SK-N-SH (cell line): ENCODE data around the gene CD3G. TPM values are rescaled to one million over a fixed set of nuclear protein-coding genes. Genes with fewer than 3 reads are reported as not detected.

Experiments used
- CTCF ChIA-PET: fragments of 300-600, 350-600 bp; formaldehyde crosslinking; extraction: SDS; loops from one replicate; lab custom pipeline; 2021; lab: Yijun Ruan, JAX
- POLR2A ChIA-PET: fragments of 350-600 bp; sonication (Branson Sonifier 250); formaldehyde crosslinking; extraction: SDS; loops from one replicate; lab custom pipeline; 2020; ENCODE audit warnings: antibody characterized with exemption, inconsistent platforms; lab: Yijun Ruan, JAX
- DNase-seq: peaks from one replicate; pipeline ENCODE4 v3.0.0; 2012
- H2AFZ ChIP-seq: fragments of 200-600 bp; sonication (generic); 2 replicates; pipeline ENCODE4 v1.8.1; 2016; ENCODE audit warnings: antibody characterized with exemption, mild to moderate bottlenecking, low read depth
- H3F3A ChIP-seq: fragments of 200-600 bp; sonication (generic); replicated peaks from 2 replicates; pipeline ENCODE3; 2016; ENCODE audit warnings: antibody characterized with exemption, mild to moderate bottlenecking; ENCODE audit not compliant: insufficient read depth
- H3K27ac ChIP-seq, 2 experiments: fragments of 200-500 bp in 1 of 2; fragments of 200-600 bp in 1 of 2; sonication (Bioruptor generic) in 1 of 2; sonication (generic), shearing (Covaris generic) in 1 of 2; 2 replicates each; pipeline versions ENCODE4 v1.5.1 to v1.6.1; 2014 to 2016; ENCODE audit warnings: low read depth in 2 of 2, inconsistent platforms in 1 of 2, low read length in 1 of 2, mild to moderate bottlenecking in 1 of 2, mixed read lengths in 1 of 2
- H3K27me3 ChIP-seq: fragments of 200-600 bp; sonication (generic), shearing (Covaris generic); 2 replicates; pipeline ENCODE4 v1.6.1; 2016; ENCODE audit warnings: mixed run types; ENCODE audit not compliant: insufficient read depth
- H3K36me3 ChIP-seq, 2 experiments: fragments of 200-500 bp in 1 of 2; fragments of 200-600 bp in 1 of 2; sonication (Bioruptor generic) in 1 of 2; sonication (generic) in 1 of 2; replicated peaks in 1 of 2; 2 replicates each; pipeline versions ENCODE3 to v1.5.1; 2014 to 2016; ENCODE audit warnings: low read length in 1 of 2, mild to moderate bottlenecking in 1 of 2; ENCODE audit not compliant: insufficient read depth in 2 of 2, control insufficient read depth in 1 of 2
- H3K4me1 ChIP-seq, 2 experiments: fragments of 200-500 bp in 1 of 2; fragments of 200-600 bp in 1 of 2; sonication (Bioruptor generic) in 1 of 2; sonication (generic), shearing (Covaris generic) in 1 of 2; 2 replicates each; pipeline versions ENCODE4 v1.5.1 to v1.6.1; 2014 to 2016; ENCODE audit warnings: low read depth in 1 of 2, low read length in 1 of 2, mixed run types in 1 of 2; ENCODE audit not compliant: insufficient read depth in 2 of 2, control insufficient read depth in 1 of 2
- H3K4me2 ChIP-seq: fragments of 200-600 bp; sonication (generic), shearing (Covaris generic); 2 replicates; pipeline ENCODE4 v1.6.1; 2017; ENCODE audit warnings: mixed run types
- H3K4me3 ChIP-seq, 2 experiments: fragments of 200-500 bp in 1 of 2; fragments of 200-600 bp in 1 of 2; sonication (Bioruptor generic) in 1 of 2; sonication (generic), shearing (Covaris generic) in 1 of 2; 2 replicates each; pipeline versions ENCODE4 v1.5.1 to v1.8.1; 2014 to 2016; ENCODE audit warnings: low read depth in 2 of 2, inconsistent platforms in 1 of 2, low read length in 1 of 2, mild to moderate bottlenecking in 1 of 2, mixed read lengths in 1 of 2, moderate library complexity in 1 of 2
- H3K79me2 ChIP-seq: fragments of 200-600 bp; sonication (generic); 2 replicates; pipeline ENCODE4 v1.8.1; 2017; ENCODE audit warnings: mild to moderate bottlenecking; ENCODE audit not compliant: insufficient read depth
- H3K9ac ChIP-seq: fragments of 200-600 bp; sonication (generic); 2 replicates; pipeline ENCODE4 v1.6.1; 2017; ENCODE audit warnings: mixed run types
- H3K9me2 ChIP-seq: fragments of 200-600 bp; sonication (generic); 2 replicates; pipeline ENCODE4 v1.6.1; 2017; ENCODE audit warnings: mixed run types
- H3K9me3 ChIP-seq: fragments of 200-600 bp; sonication (generic); 2 replicates; pipeline ENCODE4 v1.6.1; 2017; ENCODE audit warnings: mixed run types, mild to moderate bottlenecking, moderate library complexity
- H4K20me1 ChIP-seq: fragments of 200-600 bp; sonication (generic); 2 replicates; pipeline ENCODE4 v1.6.1; 2017; ENCODE audit warnings: mild to moderate bottlenecking, mixed run types; ENCODE audit not compliant: insufficient read depth
- CHD2 ChIP-seq: fragments of 150-350 bp; IDR thresholded peaks from 2 replicates; pipeline ENCODE4 v1.6.1; 2018; ENCODE audit warnings: low read length; ENCODE audit not compliant: partially characterized antibody
- CTCF ChIP-seq: fragments of 200-600 bp; sonication (generic); IDR thresholded peaks from 2 replicates; pipeline ENCODE4 v1.6.1; 2017; ENCODE audit warnings: antibody characterized with exemption, mild to moderate bottlenecking, moderate library complexity
- EP300 ChIP-seq, 2 experiments: IDR thresholded peaks; 2 replicates each; pipeline versions ENCODE4 v1.4.0 to v1.6.1; 2012; ENCODE audit warnings: borderline replicate concordance in 1 of 2, low read depth in 1 of 2, low read length in 1 of 2
- EZH2phosphoT487 ChIP-seq: fragments of 200-600 bp; sonication (generic); IDR thresholded peaks from 2 replicates; pipeline ENCODE4 v1.6.1; 2017; ENCODE audit warnings: low read depth, mixed run types, mild to moderate bottlenecking, antibody characterized with exemption, moderate library complexity, borderline replicate concordance
- FOXJ3 ChIP-seq: sonication (generic); formaldehyde crosslinking; IDR thresholded peaks from 2 replicates; pipeline ENCODE4 v1.5.1; 2020; ENCODE audit warnings: mild to moderate bottlenecking, missing genetic modification reagents
- FOXM1 ChIP-seq: IDR thresholded peaks from 2 replicates; pipeline ENCODE4 v1.4.0; 2012; ENCODE audit warnings: low read depth, mild to moderate bottlenecking
- MEF2A ChIP-seq: IDR thresholded peaks from 2 replicates; pipeline ENCODE4 v1.4.0; 2012; ENCODE audit warnings: low read depth, borderline replicate concordance
- NFIC ChIP-seq: IDR thresholded peaks from 2 replicates; pipeline ENCODE4 v1.4.0; 2012; ENCODE audit warnings: borderline replicate concordance
- PBX3 ChIP-seq: IDR thresholded peaks from 2 replicates; pipeline ENCODE4; 2012
- POLR2AphosphoS5 ChIP-seq: IDR thresholded peaks from 2 replicates; pipeline ENCODE4 v1.6.1; 2012; ENCODE audit warnings: low read depth, low read length
- RAD21 ChIP-seq: IDR thresholded peaks from 2 replicates; pipeline ENCODE4 v1.6.1; 2012; ENCODE audit warnings: mild to moderate bottlenecking, low read length
- RCOR1 ChIP-seq: fragments of 150-350 bp; IDR thresholded peaks from 2 replicates; pipeline ENCODE4 v1.6.1; 2017; ENCODE audit warnings: antibody characterized with exemption, low read length
- SIN3A ChIP-seq: IDR thresholded peaks from 2 replicates; pipeline ENCODE4 v1.6.1; 2012; ENCODE audit warnings: low read depth, mild to moderate bottlenecking, low read length, moderate library complexity, borderline replicate concordance
- SMC3 ChIP-seq: IDR thresholded peaks from 2 replicates; pipeline ENCODE4 v1.6.1; 2012; ENCODE audit warnings: low read depth, low read length, improper control_type of control experiment
- TAF1 ChIP-seq: IDR thresholded peaks from 2 replicates; pipeline ENCODE4 v1.6.1; 2012; ENCODE audit warnings: low read depth, mild to moderate bottlenecking, low read length, moderate library complexity, borderline replicate concordance
- USF1 ChIP-seq: IDR thresholded peaks from 2 replicates; pipeline ENCODE4 v1.4.0; 2012; ENCODE audit warnings: low read depth, borderline replicate concordance
- USF2 ChIP-seq: fragments of 150-350 bp; IDR thresholded peaks from 2 replicates; pipeline ENCODE4 v1.6.1; 2017; ENCODE audit warnings: antibody characterized with exemption, low read length, low read depth, borderline replicate concordance
- ZBTB33 ChIP-seq: IDR thresholded peaks from 2 replicates; pipeline ENCODE4 v1.4.0; 2012; ENCODE audit warnings: low read depth, borderline replicate concordance
- WGBS: methylation state at CpG from one replicate; pipeline ENCODE4 v1.1.6; 2017; ENCODE audit warnings: low lambda C conversion rate; 5-methylcytosine and 5-hydroxymethylcytosine counted together
- polyA plus RNA-seq, 3 experiments: library from polyadenylated mRNA; depleted of rRNA; stranded (reverse); fragments of >200 nt; gene quantifications; 2 replicates each; pipeline ENCODE4 v1.2.3, GENCODE V29; 2012

The CD3G gene
- polyA plus RNA-seq, 1 of the 3 experiments (the other 2 are of a cell fraction), result not detected

GRCh38 chr11:118353084-118353710, 9.1 kb downstream of the CD3G start:
- no peaks in the 10 kb centered on the region; a peak in 1 of 4 replicates for H3K4me1 ChIP-seq
- H3K4me3 ChIP-seq, result peak overlapping the region in 1 of 2 experiments; percentile 25; a peak in 1 of 4 replicates
- no peaks in the 10 kb centered on the region for H4K20me1 ChIP-seq
- peaks cover 39% of the 10 kb centered on the region; the same call in 1 of the 2 replicates for H3K27me3 ChIP-seq
- ChIA-PET POLR2A (no interaction called here), CTCF (interaction anchor here (0.6 to 5.6 kb wide), 22 partner anchors 10 to 219 kb away, joined by 3 to 34 read pairs (median 3); no protein-coding TSS in a partner anchor)
- peak; percentile 20 for DNase-seq
- H3K9me2 ChIP-seq, result no peaks in the 10 kb centered on the region
- no peaks in the 10 kb centered on the region for H3K79me2 ChIP-seq
- peaks cover 7% of the 10 kb centered on the region for H3F3A ChIP-seq
- no peak overlapping the region for H3K27ac ChIP-seq
- no peaks in the 10 kb centered on the region for H3K36me3 ChIP-seq
- H2AFZ ChIP-seq, result no peak overlapping the region
- TF ChIP-seq MEF2A, result no peak
- peak; percentile 56 for TF ChIP-seq RAD21
- TF ChIP-seq CTCF, result peak; percentile 81
- no peak for TF ChIP-seq NFIC
- TF ChIP-seq TAF1, result no peak
- no peak for TF ChIP-seq USF1
- no peak for TF ChIP-seq CHD2
- TF ChIP-seq SMC3, result peak; percentile 44
- TF ChIP-seq SIN3A, result no peak
- no peak for TF ChIP-seq EZH2phosphoT487
- no peak for TF ChIP-seq EP300 (IDR thresholded peaks at IDR 0.05; ENCODE audit: borderline replicate concordance in 1 of 2, low read depth in 1 of 2, low read length in 1 of 2)
- TF ChIP-seq FOXJ3, result no peak
- TF ChIP-seq RCOR1, result no peak
- no peak for TF ChIP-seq ZBTB33
- no peak for TF ChIP-seq FOXM1
- no peak for TF ChIP-seq POLR2AphosphoS5
- no peak for TF ChIP-seq PBX3
- TF ChIP-seq USF2, result no peak
- H3K9me3 ChIP-seq, result no peaks in the 10 kb centered on the region
- 3% methylated on average over 6 of the region's 6 CpGs for WGBS
- no peak overlapping the region for H3K4me2 ChIP-seq
- H3K9ac ChIP-seq, result no peak overlapping the region
